ENCODE results near the gene TMEM135. TPM values are rescaled to one million over a fixed set of nuclear protein-coding genes. Genes with fewer than 3 reads are reported as not detected.

The TMEM135 gene
- total RNA-seq, 4 donors from 2014 or later, result 19.8 to 52.6 (median 38.9) TPM

DNA sequence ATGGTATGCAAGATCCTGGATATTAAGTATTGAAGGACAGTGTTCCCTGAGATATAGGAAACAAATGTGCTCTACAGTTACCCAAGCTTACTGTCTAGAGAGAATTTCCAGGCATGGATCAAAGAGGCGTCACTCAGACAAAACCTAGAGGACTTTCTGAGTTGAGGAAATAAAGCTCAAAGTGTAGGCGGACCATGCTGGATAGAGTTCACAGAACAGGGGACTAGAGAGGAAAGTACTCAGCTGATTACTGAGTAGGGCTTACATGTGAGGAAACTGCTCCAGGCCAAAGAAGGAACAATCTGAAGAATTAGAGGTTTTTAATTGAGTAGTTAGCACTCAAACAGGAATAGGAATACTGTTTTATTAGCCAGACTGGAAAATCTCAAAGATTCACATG is 193.3 kb downstream of the TMEM135 start:
- DNase-seq (ENCODE audit: low spot score), result no peak
- ATAC-seq (ENCODE audit: low FRiP score), result no peak
- TF ChIP-seq, protein P1, sequence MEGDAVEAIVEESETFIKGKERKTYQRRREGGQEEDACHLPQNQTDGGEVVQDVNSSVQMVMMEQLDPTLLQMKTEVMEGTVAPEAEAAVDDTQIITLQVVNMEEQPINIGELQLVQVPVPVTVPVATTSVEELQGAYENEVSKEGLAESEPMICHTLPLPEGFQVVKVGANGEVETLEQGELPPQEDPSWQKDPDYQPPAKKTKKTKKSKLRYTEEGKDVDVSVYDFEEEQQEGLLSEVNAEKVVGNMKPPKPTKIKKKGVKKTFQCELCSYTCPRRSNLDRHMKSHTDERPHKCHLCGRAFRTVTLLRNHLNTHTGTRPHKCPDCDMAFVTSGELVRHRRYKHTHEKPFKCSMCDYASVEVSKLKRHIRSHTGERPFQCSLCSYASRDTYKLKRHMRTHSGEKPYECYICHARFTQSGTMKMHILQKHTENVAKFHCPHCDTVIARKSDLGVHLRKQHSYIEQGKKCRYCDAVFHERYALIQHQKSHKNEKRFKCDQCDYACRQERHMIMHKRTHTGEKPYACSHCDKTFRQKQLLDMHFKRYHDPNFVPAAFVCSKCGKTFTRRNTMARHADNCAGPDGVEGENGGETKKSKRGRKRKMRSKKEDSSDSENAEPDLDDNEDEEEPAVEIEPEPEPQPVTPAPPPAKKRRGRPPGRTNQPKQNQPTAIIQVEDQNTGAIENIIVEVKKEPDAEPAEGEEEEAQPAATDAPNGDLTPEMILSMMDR (IDR thresholded peaks at IDR 0.05), result no peak

DNA sequence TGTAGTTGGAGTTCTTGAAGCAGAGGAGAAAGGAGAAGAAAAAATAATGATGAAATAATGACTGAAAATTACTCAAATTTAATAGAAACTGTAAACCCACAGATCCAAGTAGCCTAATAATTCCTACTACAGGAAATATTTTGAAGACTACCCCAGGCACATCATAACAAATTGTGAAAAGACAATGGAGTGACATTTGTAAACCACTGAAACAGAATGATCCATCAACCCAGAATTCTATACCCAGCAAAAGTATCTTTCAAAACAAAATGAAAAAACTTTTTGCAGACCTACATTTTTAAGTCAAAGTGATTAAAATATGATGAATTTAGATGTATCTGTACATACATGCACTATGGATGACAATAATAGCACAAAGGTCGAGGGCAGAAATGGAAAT is 194.6 kb downstream of the TMEM135 start:
- no peak for DNase-seq (ENCODE audit: low spot score)
- TF ChIP-seq, protein P1 (IDR thresholded peaks at IDR 0.05), result no peak
- no peak for ATAC-seq (ENCODE audit: low FRiP score)

DNA sequence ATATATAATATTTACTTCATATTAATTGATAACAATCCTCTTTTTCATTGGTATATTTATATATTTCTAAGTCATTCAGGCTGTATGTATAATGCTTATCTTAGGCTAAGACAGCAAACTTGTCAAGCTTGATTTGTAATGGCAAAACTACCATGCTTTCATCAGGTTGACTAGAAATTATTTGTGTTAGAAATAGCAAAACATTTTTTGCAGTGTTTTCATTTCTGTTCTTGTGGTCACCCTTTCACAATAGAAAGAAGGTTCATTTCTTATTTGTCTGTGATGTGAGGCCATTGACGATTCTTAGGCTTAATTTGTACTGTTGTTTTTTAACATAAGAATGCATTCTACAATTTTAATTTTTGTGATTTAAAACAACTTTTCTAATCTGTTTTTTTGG is 197.6 kb downstream of the TMEM135 start:
- ATAC-seq (ENCODE audit: low FRiP score) (no peak), DNase-seq (ENCODE audit: low spot score) (no peak)
- TF ChIP-seq, protein P1 (IDR thresholded peaks at IDR 0.05), result no peak

DNA sequence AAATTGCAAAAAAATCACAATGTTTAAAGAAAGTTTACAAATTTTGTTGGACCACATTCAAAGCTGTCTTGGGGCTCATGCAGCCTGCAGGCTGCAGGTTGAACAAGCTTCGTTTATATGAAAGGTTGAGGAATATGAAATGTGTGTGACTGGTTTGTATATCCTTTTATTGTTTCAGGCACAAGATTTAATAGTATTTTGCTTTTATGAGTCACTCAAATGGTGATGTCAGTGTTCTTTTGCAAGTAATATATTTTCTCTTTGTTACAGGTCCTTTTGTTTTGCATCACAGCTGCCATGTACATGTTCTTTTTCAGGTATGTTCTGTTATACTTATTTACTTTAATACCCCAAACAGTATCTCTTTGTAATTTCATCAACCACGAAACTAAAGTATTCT is 198.6 kb downstream of the TMEM135 start:
- ATAC-seq (ENCODE audit: low FRiP score) (no peak), DNase-seq (ENCODE audit: low spot score) (no peak)
- TF ChIP-seq, protein P1 (IDR thresholded peaks at IDR 0.05), result no peak

DNA sequence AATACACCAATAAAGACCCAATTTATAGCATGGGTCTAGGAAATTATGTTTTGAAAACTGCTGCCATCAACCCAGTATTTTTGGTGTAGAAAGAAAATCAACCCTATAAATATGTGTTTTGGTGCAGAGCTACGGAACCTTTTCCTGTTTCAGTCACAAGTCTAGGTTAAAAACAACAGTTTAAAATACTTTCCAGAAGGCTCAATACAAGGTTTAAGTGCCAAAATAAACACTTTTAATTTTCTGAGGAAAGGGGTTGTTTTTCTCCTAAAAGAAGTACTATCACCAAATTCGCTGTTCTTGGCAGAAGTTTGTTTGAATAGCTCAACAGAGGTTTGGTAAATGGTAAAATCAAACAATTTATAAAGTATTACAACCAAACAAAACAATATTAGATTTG is 201.3 kb downstream of the TMEM135 start:
- TF ChIP-seq, protein P1 (IDR thresholded peaks at IDR 0.05), result no peak
- DNase-seq (ENCODE audit: low spot score), result no peak
- no peak for ATAC-seq (ENCODE audit: low FRiP score)

DNA sequence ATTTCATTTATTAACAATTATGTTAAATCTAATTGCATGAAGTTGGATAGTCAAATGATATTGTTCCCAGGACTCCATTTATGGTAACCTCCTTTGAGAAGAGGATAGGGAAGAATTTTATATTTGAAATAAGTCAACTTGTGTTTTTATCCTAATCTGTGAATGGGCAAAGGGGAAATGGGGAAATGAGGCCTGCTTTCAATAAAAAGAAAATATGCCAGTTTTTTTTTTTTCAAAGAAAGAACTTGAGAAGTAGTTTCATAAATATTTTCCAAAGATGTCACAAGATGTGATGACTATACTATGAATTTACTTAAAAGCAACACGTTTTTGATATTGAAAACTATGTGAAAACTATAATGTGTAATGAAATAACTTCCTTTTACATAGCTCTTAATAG is 201.8 kb downstream of the TMEM135 start:
- ATAC-seq (ENCODE audit: low FRiP score) (no peak), DNase-seq (ENCODE audit: low spot score) (no peak)
- TF ChIP-seq, protein P1 (IDR thresholded peaks at IDR 0.05), result no peak

DNA sequence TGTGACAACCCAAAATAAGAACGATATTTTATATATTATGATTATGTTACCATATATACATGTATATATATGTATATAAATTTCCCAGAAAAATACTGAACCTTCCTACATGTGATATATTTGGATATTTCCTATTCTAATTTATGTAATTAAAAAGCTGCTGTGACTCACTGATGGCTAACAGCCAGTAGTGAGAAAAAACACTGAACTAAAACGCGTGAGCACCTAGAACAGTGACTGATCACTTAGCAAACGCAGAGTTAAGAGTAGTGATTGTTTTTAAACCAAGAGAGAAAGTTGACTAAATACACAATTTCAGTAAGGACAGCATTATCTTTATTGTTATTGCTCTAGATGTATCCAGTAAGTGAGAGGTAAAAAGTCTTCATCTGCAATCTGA is 213.8 kb downstream of the TMEM135 start:
- TF ChIP-seq, protein P1 (IDR thresholded peaks at IDR 0.05), result no peak
- DNase-seq (ENCODE audit: low spot score), result no peak
- no peak for ATAC-seq (ENCODE audit: low FRiP score)

All from omental fat pad (tissue), 4 donors.